Measurements from ENCODE around the gene LBHD1. TPM values are rescaled to one million over a fixed set of nuclear protein-coding genes. Genes with fewer than 3 reads are reported as not detected.
"Not testable (repeated sequence)": the region's sequence is repeated elsewhere in the genome, so short reads cannot be mapped to it uniquely, and the experiment has no call there.

The LBHD1 gene
- total RNA-seq, 2 experiments from 2014 or later = 21.3 to 24.6 TPM

GRCh38 chr11:62705880-62706849 lies 34.1 kb upstream of the LBHD1 start:
- ChIA-PET CTCF (interaction anchor here (0.6 to 3.4 kb wide), 5 partner anchors 12 to 315 kb away, joined by 3 to 20 read pairs (median 4); no protein-coding TSS in a partner anchor), POLR2A (interaction anchor here (0.5 to 1.7 kb wide), 8 partner anchors 21 to 115 kb away, joined by 3 to 7 read pairs (median 4); partner anchors contain the start of genes C11orf98, CSKMT, HNRNPUL2 and TUT1)

DNA sequence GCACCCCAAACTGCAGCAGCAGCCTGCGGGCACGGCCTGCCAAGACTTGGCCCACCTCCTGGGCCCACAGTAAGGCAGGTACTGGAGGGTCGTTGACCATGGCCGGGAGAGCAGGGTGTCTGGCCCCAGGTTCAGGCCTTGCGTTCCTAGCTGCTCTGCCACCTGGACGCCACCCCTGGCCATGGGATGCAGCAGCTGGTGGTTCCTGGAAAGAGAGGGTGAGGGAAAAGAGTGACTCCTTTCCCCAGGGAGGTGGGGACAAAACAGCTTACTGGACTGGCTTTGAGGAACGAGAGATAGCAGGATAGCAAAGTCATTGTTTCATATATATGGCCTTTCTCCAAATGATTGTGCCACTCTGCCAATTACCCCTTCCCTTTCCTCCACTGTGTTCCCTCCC lies 33.3 kb upstream of the LBHD1 start:
- POLR2A ChIA-PET = interaction anchor here (0.6 to 1.7 kb wide), 4 partner anchors 22 to 48 kb away, joined by 3 to 7 read pairs (median 4); partner anchors contain the start of genes C11orf98, CSKMT and HNRNPUL2
- CTCF ChIA-PET = interaction anchor here (0.9 to 3.4 kb wide), 3 partner anchors 11 to 81 kb away, joined by 4 to 20 read pairs (median 7); no protein-coding TSS in a partner anchor

DNA sequence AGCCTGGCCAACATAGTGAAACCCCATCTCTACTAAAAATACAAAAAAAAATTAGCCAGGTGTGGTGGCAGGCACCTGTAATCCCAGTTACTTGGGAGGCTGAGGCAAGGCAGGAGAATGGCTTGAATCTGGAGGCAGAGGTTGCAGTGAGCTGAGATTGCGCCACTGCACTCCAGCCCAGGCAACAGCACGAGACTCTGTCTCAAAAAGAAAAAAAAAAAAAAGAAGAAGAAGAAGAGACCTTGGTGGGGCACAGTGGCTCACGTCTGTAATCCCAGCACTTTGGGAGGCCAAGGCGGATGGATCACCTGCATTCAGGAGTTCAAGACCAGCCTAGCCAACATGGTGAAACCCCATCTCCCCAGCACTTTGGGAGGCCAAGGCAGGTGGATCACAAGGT lies 31.9 kb upstream of the LBHD1 start:
- POLR2A ChIA-PET = interaction anchor here (0.6 to 1.1 kb wide), 2 partner anchors 34 to 177 kb away, joined by 3 to 5 read pairs; partner anchors contain the start of gene SLC3A2
- CTCF ChIA-PET = interaction anchor here (0.6 to 1.8 kb wide), 3 partner anchors 14 to 64 kb away, joined by 3 to 7 read pairs (median 3); no protein-coding TSS in a partner anchor

DNA sequence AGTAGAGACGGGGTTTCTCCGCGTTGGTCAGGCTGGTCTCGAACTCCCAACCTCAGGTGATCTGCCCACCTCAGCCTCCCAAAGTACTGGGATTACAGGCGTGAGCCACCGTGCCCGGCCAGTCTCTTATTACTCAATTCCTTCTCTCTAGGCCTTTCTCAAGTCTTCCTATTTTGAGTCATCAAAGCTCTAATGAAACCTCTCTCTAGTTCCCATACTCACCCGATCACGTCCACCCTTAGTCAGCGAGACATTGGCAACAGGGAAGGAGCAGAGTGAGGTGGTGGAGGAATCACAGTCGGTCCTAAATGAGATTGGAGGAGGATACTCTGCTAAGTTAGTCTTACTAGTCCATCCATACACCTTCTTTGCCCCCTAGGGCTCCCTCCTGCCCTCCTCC lies 30.2 kb upstream of the LBHD1 start:
- CTCF ChIA-PET = interaction anchor here (0.6 to 1.0 kb wide), 2 partner anchors 30 to 109 kb away, joined by 3 read pairs; partner anchors contain the start of genes LBHD1 and UQCC3
- POLR2A ChIA-PET = interaction anchor here (0.7 kb wide), 1 partner anchor 53 kb away, joined by 3 read pairs; no protein-coding TSS in a partner anchor

DNA sequence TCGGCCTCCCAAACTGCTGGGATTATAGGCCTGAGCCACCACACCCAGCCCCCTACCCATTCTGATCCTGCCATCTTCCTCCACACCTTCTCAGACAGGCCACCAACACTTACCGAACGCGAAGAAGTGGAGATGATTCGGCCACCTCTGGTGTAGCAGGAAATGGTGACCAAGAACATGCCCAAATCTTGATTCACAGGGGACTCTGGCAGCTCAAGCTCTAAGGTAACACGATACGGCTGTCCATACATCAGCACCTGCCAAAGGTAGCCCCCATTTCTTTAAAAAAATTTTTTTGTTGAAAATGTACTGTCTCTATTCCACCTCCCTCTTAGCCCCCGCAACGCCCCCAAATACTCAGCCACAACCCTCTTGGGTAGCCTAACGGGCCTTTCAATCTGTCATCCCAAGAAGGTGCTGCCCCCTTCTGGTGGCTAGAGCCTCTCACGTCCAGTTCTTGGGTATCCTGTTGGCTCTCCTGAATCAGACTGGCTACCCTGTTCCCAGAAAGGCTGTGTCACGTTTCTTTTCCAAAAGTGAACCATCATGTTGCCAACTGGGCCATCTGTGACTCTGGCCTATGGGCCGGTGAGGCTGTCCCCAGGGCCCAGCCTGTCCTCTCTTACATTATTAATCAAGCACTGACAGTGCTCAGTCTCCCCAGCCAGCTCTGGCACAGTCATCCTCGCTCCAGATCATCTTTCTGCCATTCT lies 22.5 kb upstream of the LBHD1 start:
- ChIA-PET POLR2A (interaction anchor here (0.7 kb wide), 1 partner anchor 103 kb away, joined by 3 read pairs; no protein-coding TSS in a partner anchor), CTCF (interaction anchor here (0.5 to 2.6 kb wide), 18 partner anchors 9 to 302 kb away, joined by 3 to 20 read pairs (median 4); partner anchors contain the start of genes B3GAT3, BSCL2, EEF1G and GNG3)

GRCh38 chr11:62693624-62694023 lies 21.6 kb upstream of the LBHD1 start:
- CTCF ChIA-PET = interaction anchor here (0.6 to 2.6 kb wide), 8 partner anchors 8 to 133 kb away, joined by 3 to 20 read pairs (median 4); partner anchors contain the start of genes B3GAT3, BSCL2, GNG3 and UQCC3
- POLR2A ChIA-PET = not testable (repeated sequence)

DNA sequence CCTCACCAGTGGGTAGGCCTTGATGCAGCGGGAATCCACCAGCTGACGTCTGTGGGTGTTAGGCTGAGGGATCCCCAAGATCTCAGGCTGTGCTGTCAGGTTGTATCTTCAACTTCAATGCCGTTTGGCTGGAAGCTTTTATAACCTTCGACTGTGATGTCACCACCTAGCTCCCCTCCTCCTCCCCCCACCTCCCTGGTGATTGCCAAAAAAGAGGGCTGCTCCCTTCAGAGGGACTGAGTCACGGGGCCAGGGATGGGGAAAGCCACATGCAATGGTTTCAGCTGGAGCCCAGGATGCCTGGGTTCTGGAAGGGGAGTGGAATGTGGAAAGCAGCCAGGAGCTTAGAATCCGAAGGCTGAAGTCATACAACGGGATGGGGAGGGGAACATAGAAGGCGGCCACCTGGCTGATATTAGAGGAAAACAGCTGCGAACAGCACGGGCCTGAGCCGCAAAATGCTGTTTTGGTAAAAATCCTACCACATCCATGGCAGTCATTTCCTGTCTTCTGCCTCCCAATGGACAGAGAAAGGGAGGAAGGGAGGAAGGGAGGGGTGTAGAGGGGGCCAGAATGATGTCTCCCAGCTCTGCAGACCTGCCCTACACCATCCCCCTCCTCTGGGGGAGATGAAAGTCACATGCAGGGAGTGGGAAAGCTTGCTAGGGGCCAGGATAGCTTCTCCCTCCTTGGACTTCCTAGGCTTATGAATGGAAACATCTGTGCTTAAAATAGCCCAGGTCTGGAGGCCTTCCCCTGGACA lies 17.5 kb upstream of the LBHD1 start, which contains the start of gene LRRN4CL:
TSS of gene LRRN4CL (minus strand) at position 110 of the 763 bp plus-strand sequence. CDS start 1,022 bp downstream, outside the sequence.
- CTCF ChIA-PET = interaction anchor here (1.5 kb wide), 1 partner anchor 265 kb away, joined by 4 read pairs; no protein-coding TSS in a partner anchor

DNA sequence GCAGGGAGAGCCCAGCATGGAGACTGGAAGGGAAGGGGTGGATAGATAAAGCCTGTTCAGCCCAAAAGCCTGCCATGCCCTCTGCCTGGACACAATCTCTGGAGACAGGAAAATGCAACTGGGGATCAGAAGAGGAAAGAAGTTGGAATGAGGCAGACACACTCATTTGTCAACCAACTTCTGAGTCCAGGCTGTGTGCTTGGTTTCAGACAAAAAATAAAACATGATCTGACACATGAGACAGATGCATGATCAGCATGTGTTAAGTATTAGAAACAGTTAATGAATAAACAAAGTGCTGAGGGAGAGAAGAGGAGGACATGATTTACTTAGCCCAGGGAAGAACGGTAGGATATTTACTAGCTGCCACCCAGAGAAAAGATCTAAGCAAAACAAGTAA lies 16.4 kb upstream of the LBHD1 start:
- ChIA-PET POLR2A (no interaction called here), CTCF (no interaction called here)

More for the DNA sequence above, 17.5 kb upstream of the LBHD1 start, which contains the start of gene LRRN4CL:
- POLR2A ChIA-PET = interaction anchor here (1.2 kb wide), 1 partner anchor 25 kb away, joined by 4 read pairs; the partner anchor contains the start of genes C11orf98 and CSKMT

- CTCF ChIA-PET = no interaction called here
- POLR2A ChIA-PET = interaction anchor here (0.6 kb wide), 2 partner anchors 81 to 96 kb away, joined by 3 read pairs; no protein-coding TSS in a partner anchor
Measured at GRCh38 chr11:62687508-62688396, 15.7 kb upstream of the LBHD1 start.

GRCh38 chr11:62682518-62682917 lies 10.5 kb upstream of the LBHD1 start:
- ChIA-PET POLR2A (no interaction called here), CTCF (no interaction called here)

DNA sequence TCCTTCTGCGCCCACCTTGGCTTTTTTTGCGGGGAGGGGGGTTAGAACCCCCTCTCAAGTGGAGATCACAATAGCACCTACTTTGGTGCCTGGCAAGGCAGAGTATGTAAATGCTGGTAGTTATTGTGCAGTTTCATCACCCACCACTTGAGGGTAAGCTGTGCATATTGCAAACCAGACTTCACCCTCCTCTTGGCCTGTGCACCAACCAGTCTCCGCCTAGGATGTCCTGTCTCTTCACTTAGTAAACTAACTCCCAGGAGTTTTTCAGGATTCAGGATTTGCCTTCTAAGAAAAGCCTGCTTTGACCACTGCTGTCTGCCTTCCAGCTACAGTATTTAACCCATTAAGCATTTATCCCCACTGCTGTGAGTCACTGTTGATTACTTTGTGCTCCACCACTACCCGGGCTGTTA lies 8.8 kb upstream of the LBHD1 start:
- ChIA-PET POLR2A (interaction anchor here (0.5 to 3.0 kb wide), 5 partner anchors 9 to 114 kb away, joined by 3 to 15 read pairs (median 4); partner anchors contain the start of genes C11orf98, CSKMT, LBHD1 and UQCC3), CTCF (interaction anchor here (0.6 to 2.0 kb wide), 12 partner anchors 9 to 256 kb away, joined by 3 to 8 read pairs (median 5); partner anchors contain the start of gene LBHD1)

GRCh38 chr11:62678770-62679696 lies 7.0 kb upstream of the LBHD1 start, which contains the start of gene UBXN1:
Gene UBXN1 (minus strand): TSS chr11:62679073. CDS start chr11:62678923, 150 bp downstream.
- ChIA-PET POLR2A (interaction anchor here (1.1 to 3.0 kb wide), 3 partner anchors 8 to 57 kb away, joined by 5 to 15 read pairs (median 6); partner anchors contain the start of genes B3GAT3, C11orf98, CSKMT and LBHD1), CTCF (interaction anchor here (0.6 to 1.2 kb wide), 4 partner anchors 13 to 121 kb away, joined by 4 to 6 read pairs (median 4); partner anchors contain the start of genes C11orf98 and CSKMT)

DNA sequence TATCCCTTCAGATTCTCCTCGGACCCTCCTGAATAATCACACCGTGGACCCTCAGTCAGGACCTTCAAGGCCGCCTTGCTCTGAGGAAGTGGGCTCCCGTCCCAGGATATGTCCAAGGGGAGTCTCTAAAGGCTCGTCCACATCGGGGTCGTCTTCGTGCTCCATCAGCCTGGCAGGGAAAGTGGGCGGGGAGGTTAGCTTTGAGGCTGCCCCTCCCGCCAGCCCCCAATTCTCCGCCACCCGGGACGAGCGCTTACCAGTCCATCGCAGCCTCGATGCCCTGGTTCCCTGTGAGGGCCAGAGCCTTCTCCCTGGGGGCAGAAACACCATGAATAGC lies 6.3 kb upstream of the LBHD1 start:
- ChIA-PET POLR2A (interaction anchor here (1.8 kb wide), 1 partner anchor 14 kb away, joined by 5 read pairs; the partner anchor contains the start of genes C11orf98 and CSKMT), CTCF (interaction anchor here (1.1 kb wide), 1 partner anchor 13 kb away, joined by 4 read pairs; the partner anchor contains the start of genes C11orf98 and CSKMT)

DNA sequence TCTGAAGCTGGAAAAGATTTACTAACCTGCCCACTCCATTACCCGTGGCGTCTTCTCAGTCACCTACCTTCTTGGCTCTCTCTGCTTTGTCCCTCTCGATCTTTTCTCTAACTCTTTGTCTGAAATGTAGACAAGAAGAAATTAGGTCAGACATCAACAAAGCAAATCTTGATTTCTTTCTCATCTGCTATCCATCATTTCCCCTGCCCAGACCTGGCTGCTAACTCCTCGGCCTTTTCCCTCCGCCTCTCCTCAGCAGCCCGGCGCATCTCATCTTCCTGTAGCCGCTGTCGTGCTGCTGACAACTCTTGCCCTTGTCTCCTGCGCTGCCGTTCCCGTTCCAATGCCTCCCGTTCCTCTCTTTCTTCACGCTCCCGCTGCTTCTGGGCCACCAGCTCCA lies 5.6 kb upstream of the LBHD1 start:
- CTCF ChIA-PET = interaction anchor here (1.7 kb wide), 1 partner anchor 16 kb away, joined by 5 read pairs; no protein-coding TSS in a partner anchor
- POLR2A ChIA-PET = no interaction called here

GRCh38 chr11:62677156-62677555 lies 5.1 kb upstream of the LBHD1 start:
- ChIA-PET CTCF (interaction anchor here (0.9 to 1.7 kb wide), 3 partner anchors 17 to 111 kb away, joined by 3 to 5 read pairs (median 3); no protein-coding TSS in a partner anchor), POLR2A (interaction anchor here (0.7 to 2.2 kb wide), 2 partner anchors 12 to 77 kb away, joined by 3 to 8 read pairs; partner anchors contain the start of genes C11orf98, CSKMT and ZBTB3)

Measured in activated CD8-positive, alpha-beta memory T cell treated with anti-CD3 and anti-CD28 coated beads for 36 hours (primary cell).